ENCODE data around the gene CRACDL.
A peak's percentile ranks its signal among the peaks of the same experiment; 100 is the strongest.

Gene CRACDL

GRCh38 chr2:98927027-98927426 lies 9.0 kb downstream of the CRACDL start:
- in situ Hi-C loops (cut with MboI; ENCODE audit: low pct_unique_long_range_greater_than_20kb, low sequenced_read_pairs): no loop called here
- DNase-seq: no peak

GRCh38 chr2:98926601-98927000 lies 9.4 kb downstream of the CRACDL start:
- in situ Hi-C loops (cut with MboI; ENCODE audit: low pct_unique_long_range_greater_than_20kb, low sequenced_read_pairs): no loop called here
- DNase-seq: no peak

- in situ Hi-C loops (cut with MboI; ENCODE audit: low pct_unique_long_range_greater_than_20kb, low sequenced_read_pairs): no loop called here
- DNase-seq: no peak
Observed at GRCh38 chr2:98924910-98925309, 11.1 kb downstream of the CRACDL start.

GRCh38 chr2:98924038-98924830 lies 11.8 kb downstream of the CRACDL start:
- no peak for DNase-seq
- in situ Hi-C loops (cut with MboI; ENCODE audit: low pct_unique_long_range_greater_than_20kb, low sequenced_read_pairs): no loop called here

- in situ Hi-C loops (cut with MboI; ENCODE audit: low pct_unique_long_range_greater_than_20kb, low sequenced_read_pairs): no loop called here
- peak; percentile 35 for DNase-seq
Observed at GRCh38 chr2:98923244-98923940, 12.6 kb downstream of the CRACDL start.

GRCh38 chr2:98921062-98921461 lies 15.0 kb downstream of the CRACDL start:
- no peak for DNase-seq
- in situ Hi-C loops (cut with MboI; ENCODE audit: low pct_unique_long_range_greater_than_20kb, low sequenced_read_pairs): no loop called here

- DNase-seq: no peak
- in situ Hi-C loops (cut with MboI; ENCODE audit: low pct_unique_long_range_greater_than_20kb, low sequenced_read_pairs): no loop called here
Observed at GRCh38 chr2:98917031-98917471, 19.0 kb downstream of the CRACDL start.

GRCh38 chr2:98915751-98916358 lies 20.2 kb downstream of the CRACDL start:
- in situ Hi-C loops (cut with MboI; ENCODE audit: low pct_unique_long_range_greater_than_20kb, low sequenced_read_pairs): no loop called here
- no peak for DNase-seq

GRCh38 chr2:98914713-98915580 lies 21.1 kb downstream of the CRACDL start:
- in situ Hi-C loops (cut with MboI; ENCODE audit: low pct_unique_long_range_greater_than_20kb, low sequenced_read_pairs): no loop called here
- DNase-seq: no peak

GRCh38 chr2:98913916-98914712 lies 21.9 kb downstream of the CRACDL start:
- DNase-seq: no peak
- in situ Hi-C loops (cut with MboI; ENCODE audit: low pct_unique_long_range_greater_than_20kb, low sequenced_read_pairs): no loop called here

GRCh38 chr2:98912957-98913915 lies 22.8 kb downstream of the CRACDL start:
- in situ Hi-C loops (cut with MboI; ENCODE audit: low pct_unique_long_range_greater_than_20kb, low sequenced_read_pairs): no loop called here
- no peak for DNase-seq

GRCh38 chr2:98912221-98912851 lies 23.7 kb downstream of the CRACDL start:
- DNase-seq: no peak

GRCh38 chr2:98911376-98912154 lies 24.5 kb downstream of the CRACDL start:
- DNase-seq: no peak
- in situ Hi-C loops (cut with MboI; ENCODE audit: low pct_unique_long_range_greater_than_20kb, low sequenced_read_pairs): no loop called here

More at GRCh38 chr2:98912221-98912851, 23.7 kb downstream of the CRACDL start:
- in situ Hi-C loops (cut with MboI; ENCODE audit: low pct_unique_long_range_greater_than_20kb, low sequenced_read_pairs): no loop called here

- in situ Hi-C loops (cut with MboI; ENCODE audit: low pct_unique_long_range_greater_than_20kb, low sequenced_read_pairs): no loop called here
- DNase-seq: no peak
Observed at GRCh38 chr2:98911126-98911375, 25.0 kb downstream of the CRACDL start.

GRCh38 chr2:98910349-98911125 lies 25.5 kb downstream of the CRACDL start:
- in situ Hi-C loops (cut with MboI; ENCODE audit: low pct_unique_long_range_greater_than_20kb, low sequenced_read_pairs): no loop called here
- DNase-seq: no peak
